GM23338 (cell line): ENCODE data around the gene PDE2A. TPM values are rescaled to one million over a fixed set of nuclear protein-coding genes. Genes with fewer than 3 reads are reported as not detected.

Source experiments
- ATAC-seq: fragments of 200-7000 bp; cut with Tn5 transposase; 3 replicates; pipeline ENCODE4 v1.9.1; 2020
- DNase-seq: peaks from one replicate; pipeline ENCODE4 v3.0.0-alpha.2; 2015; ENCODE audit warnings: low spot score
- H2AFZ ChIP-seq: fragments of 200-600 bp; sonication (generic); 2 replicates; pipeline ENCODE4 v1.8.0; 2016; ENCODE audit warnings: antibody characterized with exemption, mild to moderate bottlenecking, moderate library complexity
- H3F3A ChIP-seq: fragments of 200-600 bp; sonication (generic); replicated peaks from 2 replicates; pipeline ENCODE4 v1.8.0; 2017; ENCODE audit warnings: antibody characterized with exemption, mixed run types, low read depth
- H3K27ac ChIP-seq: fragments of 200-600 bp; sonication (generic); 2 replicates; pipeline ENCODE4 v1.6.1; 2016; ENCODE audit warnings: low read depth
- H3K27me3 ChIP-seq: fragments of 200-600 bp; sonication (generic); 2 replicates; pipeline ENCODE4 v1.8.0; 2016; ENCODE audit warnings: mild to moderate bottlenecking, mixed run types, moderate library complexity; ENCODE audit not compliant: insufficient read depth
- H3K36me3 ChIP-seq: fragments of 200-600 bp; sonication (generic); 2 replicates; pipeline ENCODE4 v1.8.0; 2016; ENCODE audit warnings: mild to moderate bottlenecking; ENCODE audit not compliant: insufficient read depth
- H3K4me1 ChIP-seq: fragments of 200-600 bp; sonication (generic); 2 replicates; pipeline ENCODE4 v1.8.0; 2016; ENCODE audit warnings: mild to moderate bottlenecking, moderate library complexity; ENCODE audit not compliant: insufficient read depth
- H3K4me2 ChIP-seq: fragments of 200-600 bp; sonication (generic); 2 replicates; pipeline ENCODE4 v1.7.1; 2017; ENCODE audit warnings: mixed run types
- H3K4me3 ChIP-seq: fragments of 200-600 bp; sonication (generic); 2 replicates; pipeline ENCODE4 v1.6.1; 2016; ENCODE audit warnings: mixed run types
- H3K79me2 ChIP-seq: fragments of 200-600 bp; sonication (generic); replicated peaks from 2 replicates; pipeline ENCODE4 v1.8.0; 2017; ENCODE audit warnings: mild to moderate bottlenecking; ENCODE audit not compliant: insufficient read depth
- H3K9me2 ChIP-seq: fragments of 200-600 bp; sonication (generic); 2 replicates; pipeline ENCODE4 v1.8.0; 2017; ENCODE audit not compliant: insufficient read depth
- H4K20me1 ChIP-seq: fragments of 200-600 bp; sonication (generic); replicated peaks from 2 replicates; pipeline ENCODE4 v1.8.0; 2017; ENCODE audit warnings: mild to moderate bottlenecking; ENCODE audit not compliant: insufficient read depth
- H3K27ac Mint-ChIP-seq: 2 replicates; pipeline ENCODE4 v1.8.0; 2020; ENCODE audit warnings: inconsistent platforms, mild to moderate bottlenecking, moderate library complexity, mixed read lengths
- H3K27me3 Mint-ChIP-seq: 3 replicates; pipeline ENCODE4 v1.8.0; 2022; ENCODE audit warnings: low read depth, mild to moderate bottlenecking, moderate library complexity, mixed read lengths, inconsistent platforms; ENCODE audit not compliant: insufficient read depth, poor library complexity
- H3K36me3 Mint-ChIP-seq: 3 replicates; pipeline ENCODE4 v1.8.0; 2021; ENCODE audit warnings: low read depth, mild to moderate bottlenecking, inconsistent platforms, moderate library complexity, mixed read lengths
- H3K4me1 Mint-ChIP-seq: 3 replicates; pipeline ENCODE4 v1.8.0; 2020; ENCODE audit warnings: mild to moderate bottlenecking, inconsistent platforms, mixed read lengths
- H3K4me3 Mint-ChIP-seq: 3 replicates; pipeline ENCODE4 v1.8.0; 2021; ENCODE audit warnings: moderate library complexity, mild to moderate bottlenecking, inconsistent platforms, mixed read lengths
- H3K9me3 Mint-ChIP-seq: 3 replicates; pipeline ENCODE4 v1.8.0; 2020; ENCODE audit warnings: moderate library complexity, mild to moderate bottlenecking, inconsistent platforms, mixed read lengths
- CREB1 ChIP-seq: fragments of 250-450 bp; sonication (Bioruptor Pico); IDR thresholded peaks from 2 replicates; pipeline ENCODE4 v1.5.0; 2020; ENCODE audit warnings: low read depth, mild to moderate bottlenecking, moderate library complexity
- CTCF ChIP-seq, 2 experiments: fragments of 200-600 bp in 1 of 2; sonication (generic) in 1 of 2; conservative IDR thresholded peaks; 2 replicates each; pipeline versions ENCODE4 v1.5.1 to v1.6.1; 2016 to 2017; ENCODE audit warnings: antibody characterized with exemption in 2 of 2, low read depth in 2 of 2, mild to moderate bottlenecking in 2 of 2, moderate library complexity in 1 of 2
- ETS1 ChIP-seq: IDR thresholded peaks from 2 replicates; pipeline ENCODE4 v1.6.1; 2016; ENCODE audit warnings: antibody characterized with exemption
- EZH2 ChIP-seq: fragments of 200-600 bp; sonication (generic); IDR thresholded peaks from one replicate; pipeline ENCODE4 v1.8.0; 2017; ENCODE audit warnings: antibody characterized with exemption, mild to moderate bottlenecking, low read depth; ENCODE audit not compliant: unreplicated experiment
- EZH2phosphoT487 ChIP-seq: fragments of 200-600 bp; sonication (generic); IDR thresholded peaks from one replicate; pipeline ENCODE4 v1.8.1; 2018; ENCODE audit warnings: antibody characterized with exemption; ENCODE audit not compliant: unreplicated experiment
- JUNB ChIP-seq: IDR thresholded peaks from one replicate; pipeline ENCODE4 v1.6.1; 2016; ENCODE audit warnings: antibody characterized with exemption; ENCODE audit not compliant: unreplicated experiment
- NANOG ChIP-seq: IDR thresholded peaks from 2 replicates; pipeline ENCODE4 v1.6.1; 2016; ENCODE audit warnings: antibody characterized with exemption, borderline replicate concordance
- POLR2AphosphoS5 ChIP-seq: IDR thresholded peaks from 2 replicates; pipeline ENCODE4 v1.6.1; 2016; ENCODE audit warnings: antibody characterized with exemption, low read depth
- REST ChIP-seq: IDR thresholded peaks from one replicate; pipeline ENCODE4 v1.6.1; 2018; ENCODE audit warnings: antibody characterized with exemption; ENCODE audit not compliant: unreplicated experiment
- STAT1 ChIP-seq: IDR thresholded peaks from one replicate; pipeline ENCODE4 v1.6.1; 2016; ENCODE audit warnings: antibody characterized with exemption; ENCODE audit not compliant: unreplicated experiment
- ZNF114 ChIP-seq: fragments of 250-450 bp; sonication (Bioruptor Pico); IDR thresholded peaks from 2 replicates; pipeline ENCODE4 v1.5.0; 2020; ENCODE audit warnings: mild to moderate bottlenecking, moderate library complexity
- ZNF331 ChIP-seq: fragments of 250-450 bp; sonication (Bioruptor Pico); IDR thresholded peaks from 2 replicates; pipeline ENCODE4 v1.5.0; 2020; ENCODE audit warnings: low read depth, mild to moderate bottlenecking, moderate library complexity
- ZNF462 ChIP-seq: fragments of 250-450 bp; sonication (Bioruptor Pico); IDR thresholded peaks from 2 replicates; pipeline ENCODE4 v1.5.0; 2020; ENCODE audit warnings: mild to moderate bottlenecking, moderate library complexity
- polyA plus RNA-seq: library from polyadenylated mRNA; unstranded; fragments of >200 nt; fragmentation: Nextera tagmentation; extraction: Ambion mirVana; gene quantifications from 2 replicates; pipeline ENCODE4 v1.2.1, GENCODE V29; 2016
- total RNA-seq: library from RNA; depleted of rRNA; stranded (reverse); fragments of >200 nt; shearing (Covaris generic); gene quantifications from 2 replicates; pipeline ENCODE4 v1.2.3, GENCODE V29; 2014

PDE2A gene
- total and polyA plus RNA-seq, 2 experiments from 2014 or later = 4.3 to 16.2 TPM

- no peaks in the 10 kb centered on the region; the same call in 1 of the 2 replicates for H3K36me3 ChIP-seq
- no peaks in the 10 kb centered on the region; the same call in 1 of the 2 replicates for H3K79me2 ChIP-seq
- no peak overlapping the region for H2AFZ ChIP-seq
- peaks cover 17% of the 10 kb centered on the region for H4K20me1 ChIP-seq
- H3K27me3 ChIP-seq = no peaks in the 10 kb centered on the region
- TF ChIP-seq REST (no peak), ETS1 (no peak), EZH2 (no peak), ZNF462 (CRISPR knock-in tag) (no peak), POLR2AphosphoS5 (no peak), CTCF (conservative IDR thresholded peaks at IDR 0.05; ENCODE audit: low read depth in 2 of 2) (no peak), ZNF331 (CRISPR knock-in tag) (no peak), JUNB (no peak), STAT1 (no peak), CREB1 (CRISPR knock-in tag) (no peak), ZNF114 (CRISPR knock-in tag) (no peak), NANOG (no peak), EZH2phosphoT487 (no peak)
- no peak overlapping the region for H3K4me3 ChIP-seq
- DNase-seq (no peak), ATAC-seq (no peak)
- H3K27ac Mint-ChIP-seq = no peak overlapping the region
- no peak overlapping the region for H3K4me2 ChIP-seq
- peaks cover 22% of the 10 kb centered on the region for H3K4me1 ChIP-seq
- H3K4me3 Mint-ChIP-seq = no peak overlapping the region
- H3F3A ChIP-seq = 0 out of 2 replicates have a peak, but pooled peaks cover 3% of the 10 kb centered on the region
- H3K36me3 Mint-ChIP-seq = peaks cover 39% of the 10 kb centered on the region
- H3K27ac ChIP-seq = no peak overlapping the region
- peaks cover 14% of the 10 kb centered on the region for H3K27me3 Mint-ChIP-seq
- peaks cover 49% of the 10 kb centered on the region for H3K4me1 Mint-ChIP-seq
- no peaks in the 10 kb centered on the region; the same call in 2 of the 3 replicates for H3K9me3 Mint-ChIP-seq
- no peaks in the 10 kb centered on the region for H3K9me2 ChIP-seq
Measured at GRCh38 chr11:72709478-72710238, 35.4 kb upstream of the PDE2A start.
